ENCODE measurements around the gene PLCD1.

PLCD1 gene

GRCh38 chr3:38022301-38022700 lies 7.1 kb downstream of the PLCD1 start:
- TF ChIP-seq, protein P1, sequence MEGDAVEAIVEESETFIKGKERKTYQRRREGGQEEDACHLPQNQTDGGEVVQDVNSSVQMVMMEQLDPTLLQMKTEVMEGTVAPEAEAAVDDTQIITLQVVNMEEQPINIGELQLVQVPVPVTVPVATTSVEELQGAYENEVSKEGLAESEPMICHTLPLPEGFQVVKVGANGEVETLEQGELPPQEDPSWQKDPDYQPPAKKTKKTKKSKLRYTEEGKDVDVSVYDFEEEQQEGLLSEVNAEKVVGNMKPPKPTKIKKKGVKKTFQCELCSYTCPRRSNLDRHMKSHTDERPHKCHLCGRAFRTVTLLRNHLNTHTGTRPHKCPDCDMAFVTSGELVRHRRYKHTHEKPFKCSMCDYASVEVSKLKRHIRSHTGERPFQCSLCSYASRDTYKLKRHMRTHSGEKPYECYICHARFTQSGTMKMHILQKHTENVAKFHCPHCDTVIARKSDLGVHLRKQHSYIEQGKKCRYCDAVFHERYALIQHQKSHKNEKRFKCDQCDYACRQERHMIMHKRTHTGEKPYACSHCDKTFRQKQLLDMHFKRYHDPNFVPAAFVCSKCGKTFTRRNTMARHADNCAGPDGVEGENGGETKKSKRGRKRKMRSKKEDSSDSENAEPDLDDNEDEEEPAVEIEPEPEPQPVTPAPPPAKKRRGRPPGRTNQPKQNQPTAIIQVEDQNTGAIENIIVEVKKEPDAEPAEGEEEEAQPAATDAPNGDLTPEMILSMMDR (IDR thresholded peaks at IDR 0.05; ENCODE audit: borderline replicate concordance, control extremely low read depth, extremely low read depth, insufficient read depth, missing control alignments) = no peak
- in situ Hi-C loops (cut with MboI; ENCODE audit: low sequenced_read_pairs, unreplicated experiment) = no loop called here

GRCh38 chr3:38021196-38021595 lies 8.2 kb downstream of the PLCD1 start:
- no peak for DNase-seq (ENCODE audit: low spot score)
- in situ Hi-C loops (cut with MboI; ENCODE audit: low sequenced_read_pairs, unreplicated experiment) = no loop called here
- TF ChIP-seq, protein P1 (IDR thresholded peaks at IDR 0.05; ENCODE audit: borderline replicate concordance, control extremely low read depth, extremely low read depth, insufficient read depth, missing control alignments) = no peak

More at GRCh38 chr3:38022301-38022700, 7.1 kb downstream of the PLCD1 start:
- DNase-seq (ENCODE audit: low spot score) = no peak

DNA sequence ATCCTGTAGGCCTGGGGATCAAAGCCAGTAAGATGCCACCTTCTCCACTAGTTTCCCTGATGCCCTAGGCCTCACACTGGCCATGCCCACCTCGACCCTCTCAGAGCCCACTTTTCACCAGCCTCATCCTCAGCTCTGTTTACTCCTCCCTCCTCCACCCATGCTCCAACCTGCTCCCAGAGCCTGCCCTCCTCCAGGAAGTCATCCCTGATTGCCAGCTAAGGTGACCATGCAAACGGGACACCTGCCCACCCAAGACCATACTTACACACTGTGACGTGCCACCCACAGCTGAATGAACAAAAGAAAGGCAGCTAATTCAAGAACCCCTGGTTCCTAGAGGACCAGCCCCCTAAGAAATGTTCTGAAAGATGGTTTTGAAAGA lies 9.1 kb downstream of the PLCD1 start:
- TF ChIP-seq, protein P1 (IDR thresholded peaks at IDR 0.05; ENCODE audit: borderline replicate concordance, control extremely low read depth, extremely low read depth, insufficient read depth, missing control alignments) = no peak
- in situ Hi-C loops (cut with MboI; ENCODE audit: low sequenced_read_pairs, unreplicated experiment) = no loop called here
- no peak for DNase-seq (ENCODE audit: low spot score)

DNA sequence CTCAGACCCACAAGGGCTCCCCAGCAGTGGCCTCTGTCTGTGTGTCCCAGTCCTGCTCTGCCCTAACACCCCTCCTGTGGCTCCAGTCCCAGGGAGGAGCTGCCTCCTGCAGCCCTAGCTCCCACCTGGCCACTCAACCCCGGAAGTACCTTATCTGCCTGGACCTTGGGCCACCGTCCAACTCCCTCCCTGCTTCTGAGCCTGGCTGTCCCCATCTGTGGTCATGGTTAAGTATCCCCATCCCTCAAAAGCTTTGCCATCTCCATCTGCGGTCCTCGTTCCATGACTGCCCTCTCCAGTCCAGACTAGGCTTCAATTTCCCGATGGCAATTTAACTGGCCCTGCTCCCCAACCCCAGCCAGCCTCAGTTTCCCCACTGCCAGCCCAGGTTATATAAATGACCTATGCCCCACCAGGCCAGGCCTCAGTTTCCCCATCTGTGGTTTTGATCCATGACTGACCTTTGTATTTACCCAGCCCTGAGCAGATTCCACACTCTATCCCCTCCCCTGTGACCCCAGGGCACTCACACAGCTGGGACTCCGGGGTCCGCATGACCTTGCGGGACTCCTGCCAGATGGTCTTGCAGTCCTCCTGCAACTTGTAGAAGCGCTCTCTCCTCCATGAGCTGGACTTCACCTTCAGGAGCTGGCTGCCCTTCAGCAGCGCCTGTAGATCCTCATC lies 9.6 kb downstream of the PLCD1 start:
- DNase-seq (ENCODE audit: low spot score) = no peak
- TF ChIP-seq, protein P1 (IDR thresholded peaks at IDR 0.05; ENCODE audit: borderline replicate concordance, control extremely low read depth, extremely low read depth, insufficient read depth, missing control alignments) = no peak
- in situ Hi-C loops (cut with MboI; ENCODE audit: low sequenced_read_pairs, unreplicated experiment) = no loop called here

DNA sequence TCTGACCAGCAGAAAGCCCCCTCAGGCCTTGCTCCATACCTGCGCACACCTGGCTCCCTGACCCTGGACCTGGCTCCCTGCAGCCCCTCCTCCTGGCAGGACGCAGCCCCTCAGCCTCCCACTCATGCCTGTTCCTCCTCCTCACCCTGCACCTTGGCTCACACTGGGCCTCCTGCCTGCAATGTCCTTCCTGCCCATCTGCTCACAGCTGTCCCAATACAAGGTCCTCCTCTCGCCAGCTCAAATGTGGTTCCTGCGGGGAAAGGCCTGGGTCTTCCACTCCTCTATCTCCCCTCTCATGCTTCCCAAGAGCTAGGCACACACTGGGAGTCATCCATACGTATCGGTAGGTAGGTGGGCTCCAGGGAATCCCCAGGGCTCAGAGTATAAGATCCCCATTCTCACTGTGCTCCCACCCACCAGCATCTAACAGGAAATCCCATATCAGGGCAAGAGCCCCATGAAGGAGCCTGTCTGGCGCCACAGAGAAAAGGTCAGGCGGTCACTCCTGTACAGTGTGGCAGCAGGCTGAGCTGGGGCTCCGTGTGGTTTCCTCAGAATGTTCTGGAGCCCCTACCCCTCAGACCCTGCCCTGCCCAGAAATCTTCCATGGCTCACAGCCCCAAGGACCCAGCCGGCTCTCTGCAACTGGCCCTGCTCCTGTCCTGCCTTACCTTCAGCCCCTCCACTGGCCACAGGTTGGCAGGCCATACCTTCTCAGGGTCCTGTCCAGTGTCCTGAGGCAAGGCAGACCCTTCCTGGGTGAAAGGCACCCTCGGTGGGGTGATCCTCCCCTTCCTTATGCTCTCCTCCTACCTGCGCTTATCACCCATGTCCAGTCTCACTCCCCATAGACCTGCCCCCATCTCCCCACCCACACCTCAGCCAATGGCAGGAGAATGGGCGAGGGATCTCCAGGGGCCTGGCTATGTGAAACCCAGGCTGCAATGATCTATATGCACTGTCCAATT lies 10.9 kb downstream of the PLCD1 start:
- no peak for DNase-seq (ENCODE audit: low spot score)
- in situ Hi-C loops (cut with MboI; ENCODE audit: low sequenced_read_pairs, unreplicated experiment) = no loop called here
- TF ChIP-seq, protein P1 (IDR thresholded peaks at IDR 0.05; ENCODE audit: borderline replicate concordance, control extremely low read depth, extremely low read depth, insufficient read depth, missing control alignments) = no peak

DNA sequence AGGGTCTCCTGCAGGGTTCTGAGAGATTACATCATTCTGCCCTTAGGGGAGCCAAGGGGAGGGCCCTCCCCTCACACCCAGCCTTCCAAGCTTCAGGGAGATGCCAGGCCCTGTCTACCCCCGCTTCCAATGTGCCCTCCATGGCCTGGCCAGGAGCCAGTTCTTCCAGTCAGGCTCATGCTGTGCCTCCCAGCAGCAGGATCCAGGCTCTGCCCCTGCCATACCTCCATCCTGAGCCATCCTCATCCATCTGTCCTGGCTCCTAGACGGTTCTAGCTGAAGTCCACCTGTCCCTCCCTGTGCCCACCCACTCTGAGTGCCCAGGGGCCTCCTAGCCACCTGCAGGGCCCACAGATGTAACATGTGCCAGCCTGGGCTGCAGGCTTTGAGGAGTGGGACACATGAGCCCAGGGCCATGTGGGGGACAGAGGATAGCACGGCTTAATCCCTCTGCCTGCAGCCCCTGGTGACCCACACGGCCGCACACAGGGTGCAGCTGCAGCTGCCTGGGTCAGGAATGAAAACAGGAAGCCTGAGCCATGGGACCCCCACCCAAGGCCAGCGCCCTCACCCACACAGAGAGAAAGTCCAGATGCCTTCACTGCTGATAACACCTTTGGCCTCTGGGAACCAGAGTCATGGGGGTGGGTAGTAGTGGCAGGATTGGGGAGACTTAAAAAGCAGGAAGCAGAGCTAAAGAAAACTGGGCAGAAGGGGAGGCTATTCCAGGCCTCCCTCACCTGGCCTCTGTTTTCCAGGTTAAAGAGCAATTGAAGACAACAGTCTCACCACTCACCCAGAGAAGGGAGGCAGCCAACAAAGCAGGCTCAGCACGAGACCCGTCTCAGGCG lies 11.8 kb downstream of the PLCD1 start:
- no peak for DNase-seq (ENCODE audit: low spot score)
- TF ChIP-seq, protein P1 (IDR thresholded peaks at IDR 0.05; ENCODE audit: borderline replicate concordance, control extremely low read depth, extremely low read depth, insufficient read depth, missing control alignments) = no peak
- in situ Hi-C loops (cut with MboI; ENCODE audit: low sequenced_read_pairs, unreplicated experiment) = no loop called here

All from GM13976 (cell line).